ENCODE results near the gene KCNK4.

- no peak for TF ChIP-seq CTCF (IDR thresholded peaks at IDR 0.05; ENCODE audit: poor library complexity, severe bottlenecking)
- TF ChIP-seq EZH2 (IDR thresholded peaks at IDR 0.05; ENCODE audit: borderline replicate concordance, insufficient read depth, low read length, poor library complexity, severe bottlenecking), result no peak
- no peak for TF ChIP-seq EP300 (conservative IDR thresholded peaks at IDR 0.05; ENCODE audit: poor library complexity, severe bottlenecking)
- no peak for TF ChIP-seq SMC3 (conservative IDR thresholded peaks at IDR 0.05; ENCODE audit: poor library complexity)
- TF ChIP-seq POLR2AphosphoS5 (IDR thresholded peaks at IDR 0.05), result no peak
- TF ChIP-seq REST (IDR thresholded peaks at IDR 0.05; ENCODE audit: borderline replicate concordance), result no peak
Measured at GRCh38 chr11:64275841-64276240, 15.3 kb upstream of the KCNK4 start.

All from neural cell (in vitro differentiated cells).